Pons (tissue), 1 donor: ENCODE data around the gene HES5.
A peak's percentile ranks its signal among the peaks of the same experiment; 100 is the strongest.

ENCODE experiments used
- DNase-seq: peaks from one replicate; pipeline ENCODE4 v3.0.0-alpha.2; 2016; ENCODE audit warnings: low spot score

HES5 gene

GRCh38 chr1:2499986-2500596, 30.0 kb downstream of the HES5 start:
- DNase-seq = no peak

GRCh38 chr1:2499260-2499659, 30.8 kb downstream of the HES5 start:
- DNase-seq = no peak

- DNase-seq = no peak
Measured at GRCh38 chr1:2498648-2499047, 31.4 kb downstream of the HES5 start.

GRCh38 chr1:2497891-2498290, 32.2 kb downstream of the HES5 start:
- no peak for DNase-seq

- no peak for DNase-seq
Measured at GRCh38 chr1:2496746-2497145, 33.3 kb downstream of the HES5 start.

- DNase-seq = no peak
Measured at GRCh38 chr1:2496087-2496622, 33.9 kb downstream of the HES5 start.

- DNase-seq = no peak
Measured at GRCh38 chr1:2495546-2495945, 34.5 kb downstream of the HES5 start.

- DNase-seq = no peak
Measured at GRCh38 chr1:2495026-2495425, 35.0 kb downstream of the HES5 start.

- DNase-seq = no peak
Measured at GRCh38 chr1:2494323-2494693, 35.8 kb downstream of the HES5 start.

- peak; percentile 90 for DNase-seq
Measured at GRCh38 chr1:2493691-2494322, 36.3 kb downstream of the HES5 start.

GRCh38 chr1:2493218-2493617, 36.8 kb downstream of the HES5 start:
- no peak for DNase-seq

GRCh38 chr1:2492091-2492490, 38.0 kb downstream of the HES5 start:
- DNase-seq = no peak

- DNase-seq = no peak
Measured at GRCh38 chr1:2489615-2490014, 40.4 kb downstream of the HES5 start.

GRCh38 chr1:2488688-2489087, 41.4 kb downstream of the HES5 start:
- no peak for DNase-seq

GRCh38 chr1:2486558-2486957, 43.5 kb downstream of the HES5 start:
- DNase-seq = no peak

- DNase-seq = no peak
Measured at GRCh38 chr1:2486041-2486440, 44.0 kb downstream of the HES5 start.

GRCh38 chr1:2483970-2484369, 46.1 kb downstream of the HES5 start:
- DNase-seq = no peak

GRCh38 chr1:2483026-2483425, 47.0 kb downstream of the HES5 start:
- DNase-seq = no peak

- DNase-seq = no peak
Measured at GRCh38 chr1:2482588-2482987, 47.5 kb downstream of the HES5 start.

- DNase-seq = no peak
Measured at GRCh38 chr1:2481885-2482284, 48.2 kb downstream of the HES5 start.

GRCh38 chr1:2480986-2481364, 49.1 kb downstream of the HES5 start:
- no peak for DNase-seq

- DNase-seq = no peak
Measured at GRCh38 chr1:2480236-2480985, 49.7 kb downstream of the HES5 start.

- no peak for DNase-seq
Measured at GRCh38 chr1:2479618-2480017, 50.4 kb downstream of the HES5 start.
